AG10803 (cell line): ENCODE data around the gene TRUB1.
"Not testable (repeated sequence)": the region's sequence is repeated elsewhere in the genome, so short reads cannot be mapped to it uniquely, and the experiment has no call there.

Experiments used
- DNase-seq: peaks from one replicate; pipeline ENCODE4 v3.0.0; 2010; ENCODE audit warnings: low read depth
- H3K4me3 ChIP-seq: 2 replicates; pipeline ENCODE4 v1.5.1; 2011; ENCODE audit warnings: mild to moderate bottlenecking, low read length, control low read depth
- CTCF ChIP-seq: conservative IDR thresholded peaks from 2 replicates; pipeline ENCODE4 v1.5.1; 2011; ENCODE audit warnings: mild to moderate bottlenecking, low read length, control low read depth, inconsistent platforms

The TRUB1 gene

GRCh38 chr10:114937962-114938855 lies at the start of gene TRUB1:
Gene TRUB1, plus strand, starts transcription at chr10:114938195. Its CDS starts 59 bp downstream, at chr10:114938254.
- TF ChIP-seq CTCF, result no peak
- peak; percentile 94 for DNase-seq
- H3K4me3 ChIP-seq, result peak within 1 kb of the TSS; percentile 99

- DNase-seq, result no peak
- no peak for TF ChIP-seq CTCF
- H3K4me3 ChIP-seq, result no peak overlapping the region
Observed at GRCh38 chr10:114893251-114893650, 44.7 kb upstream of the TRUB1 start.

GRCh38 chr10:114894911-114895310 lies 43.1 kb upstream of the TRUB1 start:
- no peak for TF ChIP-seq CTCF
- H3K4me3 ChIP-seq, result no peak overlapping the region
- no peak for DNase-seq

- DNase-seq, H3K4me3 ChIP-seq: not testable (repeated sequence)
Observed at GRCh38 chr10:114897011-114897410, 41.0 kb upstream of the TRUB1 start.

- H3K4me3 ChIP-seq, result no peak overlapping the region
- TF ChIP-seq CTCF, result no peak
- no peak for DNase-seq
Observed at GRCh38 chr10:114897593-114897992, 40.4 kb upstream of the TRUB1 start.

GRCh38 chr10:114899982-114900381 lies 38.0 kb upstream of the TRUB1 start:
- H3K4me3 ChIP-seq, result no peak overlapping the region
- TF ChIP-seq CTCF, result no peak
- no peak for DNase-seq

- no peak for TF ChIP-seq CTCF
- H3K4me3 ChIP-seq, result no peak overlapping the region
- DNase-seq, result no peak
Observed at GRCh38 chr10:114900658-114901057, 37.3 kb upstream of the TRUB1 start.
